HG03097 (cell line): ENCODE data around the gene GXYLT1.
"Not testable (repeated sequence)": the region's sequence is repeated elsewhere in the genome, so short reads cannot be mapped to it uniquely, and the experiment has no call there.

Experiments used
- ATAC-seq: cut with Tn5 transposase; IDR thresholded peaks from one replicate; pipeline ENCODE4 v1.9.1; 2021; ENCODE audit not compliant: unreplicated experiment, low FRiP score

Gene GXYLT1

DNA sequence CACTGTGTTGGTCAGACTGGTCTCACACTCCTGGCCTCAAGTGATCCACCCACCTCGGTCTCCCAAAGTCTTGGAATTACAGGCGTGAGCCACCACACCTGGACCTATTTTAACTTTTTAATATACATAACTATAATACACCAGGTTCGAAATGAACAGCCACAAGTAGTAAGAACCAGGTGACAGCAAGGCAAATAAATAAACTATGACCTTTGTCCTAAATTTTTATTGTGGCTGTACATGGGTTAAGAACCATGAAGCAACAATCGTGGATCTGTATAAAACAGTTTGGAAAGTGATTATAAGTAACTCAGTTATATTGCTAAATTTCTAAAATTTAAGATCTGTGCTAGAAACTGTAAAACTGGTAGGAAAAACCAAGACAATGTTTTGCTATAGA lies 41.5 kb downstream of the GXYLT1 start:
- no peak for ATAC-seq

- ATAC-seq, result no peak
Observed at GRCh38 chr12:42102720-42103119, 42.0 kb downstream of the GXYLT1 start.

DNA sequence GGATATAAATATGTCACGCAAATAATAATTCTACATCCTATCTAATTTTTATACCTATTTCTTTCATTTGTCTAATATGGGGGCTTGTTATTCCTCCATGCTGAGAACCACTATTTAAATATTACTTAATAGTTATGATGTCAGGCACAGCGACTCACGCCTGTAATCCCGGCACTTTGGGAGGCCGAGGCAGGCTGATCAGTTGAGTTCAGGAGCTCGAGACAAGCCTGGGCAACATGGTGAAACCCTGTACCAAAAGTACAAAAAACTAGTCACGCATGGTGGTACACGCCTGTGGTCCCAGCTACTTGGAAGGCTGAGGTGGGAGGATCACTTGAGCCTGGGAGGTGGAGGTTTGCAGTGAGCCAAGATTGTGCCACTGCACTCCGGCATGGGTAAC lies 45.2 kb downstream of the GXYLT1 start:
- no peak for ATAC-seq

DNA sequence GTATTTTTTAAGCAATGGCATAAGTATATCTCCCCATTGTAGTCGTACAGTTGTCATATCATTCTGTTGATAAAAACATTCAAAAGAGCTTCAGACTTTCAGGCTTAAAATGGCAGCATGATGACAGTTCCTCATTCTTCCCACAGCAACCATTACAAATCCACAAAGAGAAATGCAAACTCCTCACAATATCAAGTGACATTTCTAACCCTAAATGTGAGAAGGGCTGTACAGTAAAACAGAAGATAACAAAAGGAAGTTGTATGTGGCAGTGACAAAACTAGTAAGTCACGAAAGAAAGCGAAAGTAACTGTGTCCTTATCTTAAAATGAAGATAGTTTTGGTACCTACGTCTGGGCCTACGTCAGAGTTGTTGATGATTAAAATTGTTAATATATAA lies 46.7 kb downstream of the GXYLT1 start:
- ATAC-seq, result peak; percentile 85

DNA sequence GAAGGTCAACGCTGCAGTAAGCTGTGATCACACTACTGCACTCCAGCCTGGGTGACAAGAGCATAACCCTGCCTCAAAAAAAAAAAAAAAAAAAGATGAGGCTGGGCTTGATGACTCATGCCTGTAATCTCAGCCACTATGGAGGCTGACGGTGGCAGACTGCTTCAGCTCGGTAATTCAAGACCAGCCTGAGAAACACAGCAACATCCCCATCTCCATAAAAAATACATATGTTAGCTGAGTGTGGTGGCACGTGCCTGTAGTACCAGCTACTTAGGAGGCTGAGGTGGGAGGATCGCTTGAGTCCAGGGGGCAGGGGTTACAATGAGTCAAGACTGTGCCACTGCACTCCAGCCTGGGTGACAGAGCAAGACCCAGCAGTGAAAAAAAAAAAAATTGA lies 50.4 kb downstream of the GXYLT1 start:
- ATAC-seq, result no peak

DNA sequence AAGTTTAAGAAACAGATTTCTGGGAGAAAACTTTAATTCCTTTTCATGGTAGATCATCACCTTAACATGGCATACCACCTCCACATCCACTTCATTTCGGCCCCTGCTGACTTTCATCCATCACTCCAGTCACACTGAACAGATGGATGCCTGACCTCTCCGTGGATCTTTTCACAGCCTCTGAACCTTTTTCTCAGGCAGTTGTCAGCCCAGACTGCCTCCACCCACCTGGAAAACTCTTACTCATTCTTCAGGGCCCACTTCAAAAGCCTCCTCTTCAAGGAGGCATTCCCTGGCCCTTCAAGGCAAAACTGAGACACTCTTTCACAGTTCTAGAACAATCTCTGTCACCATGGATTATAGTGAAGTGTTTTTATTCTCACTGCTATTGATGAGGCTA lies 52.9 kb downstream of the GXYLT1 start:
- no peak for ATAC-seq

DNA sequence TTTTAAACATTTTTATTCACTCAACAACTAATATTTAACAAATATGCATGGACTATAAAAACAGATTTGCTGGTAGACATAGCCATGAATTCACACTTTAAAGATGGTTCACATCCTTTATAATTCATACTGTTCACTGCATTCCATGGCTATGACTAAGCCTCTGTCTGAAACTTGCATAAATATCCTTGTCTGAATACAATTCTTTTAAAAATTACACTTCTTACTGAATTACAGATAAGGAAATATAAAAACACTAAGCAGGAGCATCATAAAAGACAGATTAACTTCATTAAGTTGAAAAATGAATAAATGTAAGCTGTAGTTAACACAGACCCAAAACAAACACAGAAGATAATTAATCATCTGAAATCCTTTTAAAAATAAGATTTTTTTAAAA lies 53.8 kb downstream of the GXYLT1 start:
- no peak for ATAC-seq

- no peak for ATAC-seq
Observed at GRCh38 chr12:42086031-42086430, 58.6 kb downstream of the GXYLT1 start.

DNA sequence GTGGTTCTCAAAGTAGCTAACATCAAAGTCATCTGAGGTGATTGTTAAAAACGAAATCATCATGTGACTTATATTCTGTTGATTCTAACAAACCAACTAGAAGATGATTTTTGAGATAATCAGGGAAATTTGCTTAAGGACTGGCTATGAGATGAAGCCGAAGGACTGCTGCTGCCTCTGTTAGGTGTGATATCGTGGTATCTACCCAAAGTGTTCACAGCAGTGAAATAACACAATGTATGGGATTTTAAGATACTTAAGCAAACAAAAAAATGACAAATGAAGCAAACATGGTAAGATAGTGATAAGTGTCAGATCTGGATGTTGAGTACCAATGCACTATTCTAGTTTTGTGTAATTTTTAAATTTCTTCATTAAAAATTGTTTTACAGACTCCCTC lies 59.1 kb downstream of the GXYLT1 start:
- no peak for ATAC-seq

GRCh38 chr12:42084522-42084921 lies 60.2 kb downstream of the GXYLT1 start:
- ATAC-seq, result no peak

DNA sequence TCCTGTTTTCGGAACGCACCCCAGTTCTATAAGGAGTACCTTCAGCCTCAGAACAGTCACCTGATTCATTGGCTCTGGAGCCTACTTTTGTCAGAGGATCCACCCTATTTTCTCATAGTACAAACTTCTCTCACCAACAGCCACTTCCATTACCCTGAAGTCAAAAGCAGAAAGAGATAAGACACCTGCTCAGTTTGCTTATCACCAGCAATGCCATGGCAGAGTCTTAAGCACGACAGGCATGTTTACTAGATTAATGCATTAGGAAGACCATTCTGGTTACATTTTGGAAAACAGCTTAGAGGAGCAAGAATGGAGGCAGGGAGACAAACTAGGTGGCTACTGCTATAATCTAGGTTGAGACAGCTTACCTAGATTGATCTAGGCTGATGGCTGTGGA lies 67.7 kb downstream of the GXYLT1 start:
- no peak for ATAC-seq

- ATAC-seq, result no peak
Observed at GRCh38 chr12:42070036-42070435, 74.6 kb downstream of the GXYLT1 start.

GRCh38 chr12:42059127-42059526 lies 85.5 kb downstream of the GXYLT1 start:
- no peak for ATAC-seq

- ATAC-seq, result peak; percentile 84
Observed at GRCh38 chr12:42056130-42056529, 88.5 kb downstream of the GXYLT1 start.

GRCh38 chr12:42053456-42053855 lies 91.2 kb downstream of the GXYLT1 start:
- ATAC-seq, result no peak

DNA sequence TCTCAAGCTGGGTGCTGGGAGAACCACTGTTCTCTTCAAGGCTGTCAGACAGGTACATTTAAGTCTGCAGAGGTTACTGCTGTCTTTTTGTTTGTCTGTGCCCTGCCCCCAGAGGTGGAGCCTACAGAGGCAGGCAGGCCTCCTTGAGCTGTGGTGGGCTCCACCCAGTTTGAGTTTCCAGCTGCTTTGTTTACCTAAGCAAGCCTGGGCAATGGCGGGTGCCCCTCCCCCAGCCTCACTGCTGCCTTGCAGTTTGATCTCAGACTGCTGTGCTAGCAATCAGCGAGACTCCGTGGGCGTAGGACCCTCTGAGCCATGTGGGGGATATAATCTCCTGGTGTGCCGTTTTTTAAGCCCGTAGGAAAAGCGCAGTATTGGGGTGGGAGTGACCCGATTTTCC lies 95.7 kb downstream of the GXYLT1 start:
- not testable (repeated sequence) for ATAC-seq

DNA sequence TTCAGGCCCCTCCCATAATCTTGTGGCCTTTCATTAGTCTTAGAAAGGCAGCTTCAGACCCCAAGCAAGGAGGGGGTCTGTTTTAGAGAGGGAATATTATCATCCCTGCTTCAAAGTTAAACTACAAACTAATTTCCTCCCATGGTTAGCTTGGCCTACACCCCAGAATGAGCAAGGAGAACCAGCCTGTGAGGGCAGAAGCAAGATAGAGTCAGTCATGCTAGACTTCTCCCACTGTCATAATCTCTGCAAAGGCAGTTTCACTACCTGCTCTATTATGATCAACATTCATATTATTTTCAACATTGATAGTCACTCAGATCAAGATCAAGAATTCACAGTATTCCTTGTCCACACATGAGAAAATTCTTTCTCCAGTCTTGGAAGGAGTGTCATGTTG lies 105.1 kb downstream of the GXYLT1 start:
- no peak for ATAC-seq

GRCh38 chr12:42039176-42039575 lies 105.5 kb downstream of the GXYLT1 start:
- ATAC-seq, result no peak

DNA sequence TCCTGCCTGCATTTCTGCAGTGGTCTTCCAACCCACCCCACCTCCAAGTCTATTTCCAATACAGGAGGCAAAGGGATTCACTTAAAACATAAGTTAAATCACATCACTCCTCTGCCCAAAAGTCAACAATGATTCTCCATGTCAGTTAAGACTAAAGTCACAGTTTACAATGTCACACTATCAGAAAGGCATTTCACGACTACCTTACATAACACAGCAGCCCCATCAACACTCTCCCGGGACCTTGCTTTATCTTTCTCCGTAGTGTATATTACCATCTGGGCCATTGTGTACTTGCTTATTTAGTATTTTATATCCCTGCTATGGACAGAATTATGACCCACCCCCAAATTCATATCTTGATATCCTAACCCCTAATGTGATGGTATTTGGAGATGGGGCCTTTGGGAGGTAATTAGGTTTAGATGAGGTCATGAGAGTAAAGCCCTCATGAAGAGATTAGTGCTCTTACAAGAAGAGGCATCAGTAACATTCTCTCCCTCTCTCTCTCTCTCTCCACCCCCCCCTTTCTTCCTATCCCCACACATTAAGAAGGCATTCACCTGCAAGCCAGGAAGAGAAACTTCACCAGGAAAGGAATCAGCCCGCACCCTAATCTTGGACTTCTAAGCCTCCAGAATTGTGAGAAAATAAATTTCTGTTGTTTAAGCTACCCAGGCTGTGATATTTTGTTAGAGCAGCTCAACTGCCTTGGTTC lies 112.7 kb downstream of the GXYLT1 start:
- ATAC-seq, result no peak
